HG03575 (cell line): Measurements from ENCODE around the gene DPP9.

ENCODE experiments used
- ATAC-seq: cut with Tn5 transposase; IDR thresholded peaks from one replicate; pipeline ENCODE4 v1.9.1; 2021; ENCODE audit not compliant: unreplicated experiment, insufficient number of reproducible peaks, low FRiP score; ENCODE audit errors: extremely low read depth

Gene DPP9

DNA sequence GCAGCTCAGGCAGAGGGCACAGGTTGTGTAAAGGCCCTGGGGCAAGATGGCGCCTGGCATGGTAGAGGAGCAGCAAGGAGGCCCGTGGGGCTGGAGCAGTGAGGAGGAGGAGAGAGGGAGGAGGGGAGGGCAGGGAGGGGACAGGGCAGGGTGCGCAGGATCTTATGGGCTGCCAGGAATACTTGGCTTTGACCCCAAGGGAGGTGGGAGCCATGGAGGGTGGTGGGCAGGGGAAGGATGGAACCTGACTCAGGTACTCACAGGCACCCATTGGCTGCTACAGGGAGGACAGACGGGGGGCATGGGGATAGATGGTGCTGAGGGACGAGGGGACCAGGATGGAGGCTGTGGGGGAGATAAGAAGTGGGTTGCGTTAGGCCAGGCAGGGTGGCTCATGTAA is 81.0 kb downstream of the DPP9 start:
- no peak for ATAC-seq

DNA sequence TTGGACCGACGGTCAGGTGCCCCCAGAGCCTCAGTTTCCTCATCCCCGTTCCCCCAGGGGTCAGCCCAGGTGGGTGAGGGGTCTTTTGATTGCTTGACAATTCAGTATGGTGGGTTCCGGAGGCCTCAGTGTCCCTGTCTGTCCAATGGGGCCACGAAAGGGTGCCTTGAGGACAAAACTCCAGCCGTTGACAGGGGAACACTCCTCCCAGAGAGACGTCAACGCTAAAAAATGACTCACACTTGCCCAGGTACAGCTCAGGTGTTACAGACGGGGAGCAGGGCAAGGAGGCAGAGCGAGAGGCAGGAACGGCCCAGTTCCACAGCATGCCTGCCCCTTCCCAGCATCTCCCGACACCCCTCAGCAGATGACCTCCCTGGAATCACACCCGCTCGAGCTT is 82.5 kb downstream of the DPP9 start:
- ATAC-seq, result no peak

DNA sequence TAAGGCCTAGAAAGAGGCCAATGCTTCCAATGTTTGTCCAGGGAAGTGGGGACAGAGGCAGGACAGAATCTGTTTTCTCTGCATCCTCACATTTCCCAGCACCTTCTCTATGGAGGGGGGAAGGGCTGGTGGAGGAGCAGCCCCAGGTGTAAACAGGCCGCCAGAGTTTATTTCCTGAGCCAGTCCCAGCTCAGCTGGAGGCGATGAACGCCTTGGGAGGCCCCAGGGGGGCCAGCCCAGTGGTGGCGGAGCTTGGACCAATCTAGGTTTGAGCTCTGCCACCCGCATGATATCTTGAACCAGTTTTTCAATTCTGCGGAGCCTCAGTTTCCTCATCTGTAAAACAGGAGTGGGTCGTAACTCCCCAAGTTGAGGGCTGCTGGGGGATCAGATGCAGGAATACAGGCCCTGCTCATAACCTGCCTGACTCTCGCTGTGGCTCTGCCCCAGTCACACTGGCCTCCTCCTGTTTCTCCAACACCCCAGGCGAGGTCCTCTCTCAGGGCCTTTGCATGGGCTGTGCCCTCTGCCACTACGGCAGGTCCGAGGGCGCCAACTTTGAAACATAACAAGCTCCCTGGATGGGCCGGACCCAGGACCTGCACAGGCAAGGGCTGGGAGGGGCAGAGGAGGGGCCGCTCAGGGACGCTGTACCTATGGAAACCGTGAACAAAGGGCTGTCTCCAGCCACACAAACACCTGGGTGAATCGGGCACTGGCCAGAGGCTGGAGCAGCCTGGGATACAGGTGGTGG is 83.2 kb downstream of the DPP9 start:
- no peak for ATAC-seq

DNA sequence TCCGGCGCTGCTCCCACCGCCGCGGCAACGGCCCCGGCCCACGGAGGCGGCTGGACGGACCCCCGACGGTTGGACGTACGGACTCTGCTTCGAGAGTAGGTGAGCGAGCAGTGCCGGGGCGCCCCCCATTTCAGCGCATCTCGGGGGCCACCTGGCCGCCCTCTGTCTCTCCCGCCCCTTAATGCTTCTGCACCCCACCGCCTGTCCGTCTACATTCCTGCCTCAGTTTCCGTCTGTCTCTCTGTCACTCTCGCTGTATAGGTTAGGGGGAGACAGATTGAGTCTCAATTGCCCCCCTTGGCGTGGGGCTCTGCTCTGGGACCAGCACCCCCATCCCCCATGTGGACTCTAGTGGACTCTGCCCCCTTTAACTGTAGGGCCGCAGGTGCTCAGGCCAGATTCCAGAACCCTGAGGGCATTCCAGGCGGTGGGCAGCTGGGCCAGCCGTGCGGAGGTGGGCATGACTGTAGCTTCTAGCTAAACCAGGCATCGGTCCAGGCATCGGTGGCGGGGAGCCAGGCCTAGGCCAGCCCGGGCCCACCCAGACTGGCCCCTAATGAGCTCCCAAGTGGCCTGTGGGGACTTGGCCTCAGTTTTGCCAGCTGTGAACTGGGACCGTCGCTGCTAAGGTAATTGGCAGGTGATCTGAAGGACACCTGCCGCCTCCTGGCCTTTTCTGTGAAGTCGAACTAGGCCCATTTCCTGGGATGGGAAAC is 84.0 kb downstream of the DPP9 start:
- ATAC-seq, result no peak

DNA sequence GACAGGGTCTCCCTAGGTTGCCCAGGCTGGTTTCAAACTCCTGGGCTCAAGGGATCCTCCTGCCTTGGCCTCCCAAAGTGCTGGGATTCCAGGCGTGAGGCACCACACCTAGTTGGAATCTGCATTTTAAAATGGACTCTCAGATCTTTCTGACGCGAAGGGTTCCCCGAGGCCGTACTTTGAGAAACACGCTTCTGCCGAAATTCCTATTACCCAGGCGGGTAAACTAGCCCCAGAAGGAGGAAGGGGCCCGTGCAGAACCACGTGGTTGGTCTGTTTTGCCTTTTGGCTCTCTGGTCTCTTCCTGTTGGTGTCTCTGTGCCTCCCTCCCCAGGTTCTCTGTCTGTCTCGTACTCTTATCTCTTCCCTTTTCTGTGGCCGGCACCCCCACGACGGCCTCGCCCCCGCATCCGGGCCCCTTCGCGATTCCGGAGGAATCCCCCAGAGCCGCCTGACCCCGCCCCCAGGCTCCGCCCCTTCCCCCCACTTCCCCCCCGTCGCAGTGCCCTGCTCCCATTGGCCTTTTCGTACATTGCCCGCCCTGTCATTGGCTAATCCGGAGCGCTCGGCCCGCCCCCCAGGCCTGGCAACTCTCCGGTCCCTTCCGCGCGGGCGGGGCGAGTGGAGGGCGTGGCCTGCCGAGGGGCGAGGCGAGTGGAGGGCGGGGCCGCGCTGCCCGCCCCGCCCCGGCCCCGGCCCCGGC is 84.7 kb downstream of the DPP9 start, which contains the start of gene TNFAIP8L1:
TNFAIP8L1 (plus strand) TSS at position 689 of the 703 bp plus-strand sequence. CDS start 12,354 bp downstream, outside the sequence.
- no peak for ATAC-seq

DNA sequence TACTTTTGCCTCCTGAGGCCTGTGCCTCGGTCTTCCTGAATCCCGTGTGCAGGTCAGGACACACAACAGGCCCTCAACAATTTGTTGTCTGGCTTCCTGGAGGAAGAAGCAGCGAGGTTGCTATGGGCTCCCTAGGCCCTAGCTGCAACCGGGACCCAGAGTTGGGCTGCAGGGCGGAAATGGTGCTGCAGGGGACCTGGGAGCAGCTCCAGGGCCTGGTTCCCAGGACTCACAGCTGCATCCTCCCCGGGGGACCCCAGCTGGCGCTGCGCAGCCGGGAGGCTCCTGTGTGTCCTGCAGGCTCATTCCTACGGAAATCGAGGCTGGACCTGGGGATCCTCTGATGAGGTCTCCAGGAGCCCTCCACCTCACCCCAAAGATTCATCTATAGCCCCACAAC is 85.3 kb downstream of the DPP9 start:
- ATAC-seq, result no peak

DNA sequence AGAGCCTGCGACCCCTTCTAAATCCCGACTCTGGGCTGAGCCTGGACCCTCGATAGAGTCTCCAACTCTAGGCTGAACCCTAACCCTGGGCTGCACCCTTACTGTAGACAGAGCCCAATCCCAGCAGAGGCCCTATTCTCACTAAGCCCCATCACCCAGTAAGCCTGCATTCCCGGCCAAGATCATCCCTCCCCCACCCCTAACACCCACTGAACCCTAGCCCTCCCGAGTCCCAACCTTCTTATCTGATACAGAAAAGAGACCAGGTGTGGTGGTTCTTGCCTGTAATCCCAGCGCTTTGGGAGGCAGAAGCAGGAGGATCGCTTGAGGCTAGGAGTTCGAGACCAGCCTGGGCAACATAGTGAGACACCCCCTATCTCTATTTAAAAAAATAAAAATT is 86.9 kb downstream of the DPP9 start:
- no peak for ATAC-seq

DNA sequence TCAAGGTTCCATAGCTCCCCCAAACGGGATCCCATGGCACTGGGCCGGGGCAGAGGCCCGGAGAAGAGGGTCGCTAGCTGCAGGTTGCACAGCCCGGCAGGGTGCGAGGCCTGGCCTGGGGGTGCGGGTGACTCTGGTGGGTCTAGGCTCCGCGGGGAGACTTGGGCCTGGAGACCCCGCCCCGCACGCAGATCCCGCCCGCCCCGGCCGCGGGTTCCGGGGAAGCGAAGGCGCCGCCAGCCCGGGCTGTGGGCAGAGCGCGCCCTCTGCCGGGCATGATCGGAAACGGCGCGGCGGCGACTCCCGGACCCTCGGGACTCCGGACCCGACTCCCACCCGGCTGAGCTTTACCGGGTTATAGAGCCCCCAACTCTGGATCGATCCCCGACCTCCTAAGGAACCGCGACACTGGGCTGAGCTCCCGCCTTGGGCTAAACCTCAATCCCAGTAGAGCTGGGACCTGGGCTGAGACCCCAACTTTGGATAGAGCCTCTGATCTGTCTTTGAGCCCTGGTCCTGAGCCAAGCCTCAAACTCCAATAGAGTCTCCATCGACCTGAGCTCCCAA is 87.4 kb downstream of the DPP9 start:
- no peak for ATAC-seq

DNA sequence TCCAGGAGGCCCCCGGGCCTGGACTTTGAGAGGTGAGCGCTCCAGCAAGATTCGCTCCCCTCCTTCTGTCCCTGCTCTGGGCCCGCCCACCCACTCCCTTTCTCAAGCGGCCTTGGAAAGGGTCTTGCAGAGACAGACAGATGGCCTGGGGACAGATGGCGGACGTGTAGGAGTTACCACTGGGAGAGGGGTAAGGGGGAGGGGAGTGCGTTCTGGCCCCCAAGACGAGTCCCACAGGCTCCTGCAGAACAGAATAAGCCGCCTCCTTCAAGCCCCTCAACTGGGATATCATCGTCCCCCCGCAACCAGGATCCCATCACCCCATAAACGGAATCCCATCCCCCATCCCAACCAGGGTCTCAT is 87.9 kb downstream of the DPP9 start:
- no peak for ATAC-seq

DNA sequence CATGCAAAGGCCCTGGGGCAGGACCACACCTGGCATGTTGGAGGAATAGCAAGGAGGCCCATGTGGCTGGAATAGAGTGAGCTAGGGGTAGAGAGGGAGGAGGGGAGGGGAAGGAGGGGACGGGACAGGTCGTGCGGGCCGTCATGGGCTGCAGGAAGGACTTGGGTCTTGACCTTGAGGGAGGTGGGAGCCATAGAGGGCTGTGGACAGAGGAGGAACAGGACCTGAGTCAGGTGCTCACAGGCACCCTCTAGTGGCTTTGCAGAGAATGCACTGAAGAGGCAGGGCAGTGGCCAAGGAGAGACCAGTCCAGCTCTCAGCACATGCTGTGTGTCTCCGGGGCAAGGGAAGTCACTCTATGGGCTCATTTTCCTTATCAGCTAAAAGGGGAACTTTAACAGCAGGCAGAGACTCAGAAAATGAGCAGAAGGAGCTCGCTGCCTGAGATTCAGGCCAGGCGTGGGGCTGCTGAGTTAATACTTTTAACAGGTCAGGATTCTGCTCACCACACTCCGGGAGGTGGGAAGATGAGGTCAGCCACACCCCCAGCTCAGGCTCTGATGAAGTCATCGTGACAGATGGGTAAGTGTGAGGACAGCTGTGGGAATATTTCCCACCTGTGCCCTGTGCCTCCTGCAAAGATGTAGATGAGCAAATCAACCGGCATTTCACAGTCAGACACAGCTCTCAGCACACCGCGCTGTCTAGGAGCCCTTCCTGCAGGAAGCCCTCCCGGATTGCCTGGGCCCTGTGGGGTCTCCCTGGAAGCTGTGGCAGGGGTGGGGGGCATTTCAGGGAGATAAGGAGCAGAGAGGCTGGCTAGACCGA is 90.3 kb downstream of the DPP9 start:
- no peak for ATAC-seq
